C1 segment of cervical spinal cord (tissue), 14 donors: Measurements from ENCODE around the gene AKAP13.
"Not testable (repeated sequence)": the region's sequence is repeated elsewhere in the genome, so short reads cannot be mapped to it uniquely, and the experiment has no call there.

Experiments used
- DNase-seq, 14 donors: peaks; one replicate each; lab custom pipeline; 2025; lab: John Stamatoyannopoulos, UW

Gene AKAP13

GRCh38 chr15:85380217-85380811 lies at the start of gene AKAP13:
AKAP13 (plus strand) TSS chr15:85380603; CDS start chr15:85485721, 105,118 bp downstream.
- peak; percentile 36 to 94 (median 86) for DNase-seq

- peak in 10 of 14 donors; percentile 0 to 70 (median 33) for DNase-seq
These were observed 49.4 kb upstream of the AKAP13 start for GRCh38 chr15:85330901-85331588.

GRCh38 chr15:85331655-85332285 lies 48.6 kb upstream of the AKAP13 start:
- DNase-seq, result no peak

- DNase-seq, result no peak
These were observed 47.1 kb upstream of the AKAP13 start for GRCh38 chr15:85333132-85333831.

GRCh38 chr15:85334241-85334640 lies 46.2 kb upstream of the AKAP13 start:
- no peak for DNase-seq

- DNase-seq, result no peak
These were observed 45.0 kb upstream of the AKAP13 start for GRCh38 chr15:85335193-85335942.

GRCh38 chr15:85336880-85337279 lies 43.5 kb upstream of the AKAP13 start:
- no peak for DNase-seq

GRCh38 chr15:85337425-85338074 lies 42.9 kb upstream of the AKAP13 start:
- DNase-seq, result no peak

GRCh38 chr15:85340321-85340665 lies 40.1 kb upstream of the AKAP13 start:
- DNase-seq, result no peak

- no peak for DNase-seq
These were observed 39.6 kb upstream of the AKAP13 start for GRCh38 chr15:85340852-85341251.

- DNase-seq, result not testable (repeated sequence)
These were observed 38.2 kb upstream of the AKAP13 start for GRCh38 chr15:85342163-85342562.

GRCh38 chr15:85343443-85343842 lies 37.0 kb upstream of the AKAP13 start:
- not testable (repeated sequence) for DNase-seq

- not testable (repeated sequence) for DNase-seq
These were observed 36.2 kb upstream of the AKAP13 start for GRCh38 chr15:85344241-85344640.

- DNase-seq, result not testable (repeated sequence)
These were observed 35.7 kb upstream of the AKAP13 start for GRCh38 chr15:85344653-85345114.

GRCh38 chr15:85345196-85345918 lies 35.0 kb upstream of the AKAP13 start:
- DNase-seq, result not testable (repeated sequence)

- DNase-seq, result not testable (repeated sequence)
These were observed 33.8 kb upstream of the AKAP13 start for GRCh38 chr15:85346462-85347084.

GRCh38 chr15:85347264-85348047 lies 32.9 kb upstream of the AKAP13 start:
- not testable (repeated sequence) for DNase-seq

GRCh38 chr15:85348048-85348766 lies 32.2 kb upstream of the AKAP13 start:
- DNase-seq, result not testable (repeated sequence)
